GM23248 (cell line): ENCODE results near the gene VAPA.

Source experiments
- EZH2 ChIP-seq: fragments of 200-600 bp; sonication (generic); IDR thresholded peaks from 2 replicates; pipeline ENCODE4 v1.6.1; 2018; ENCODE audit warnings: antibody characterized with exemption, mild to moderate bottlenecking; ENCODE audit not compliant: insufficient read depth, poor library complexity, severe bottlenecking
- EZH2phosphoT487 ChIP-seq: fragments of 200-600 bp; sonication (generic); IDR thresholded peaks from 2 replicates; pipeline ENCODE4 v1.6.1; 2018; ENCODE audit warnings: antibody characterized with exemption, moderate library complexity, mild to moderate bottlenecking, low read depth; ENCODE audit not compliant: insufficient read depth

DNA sequence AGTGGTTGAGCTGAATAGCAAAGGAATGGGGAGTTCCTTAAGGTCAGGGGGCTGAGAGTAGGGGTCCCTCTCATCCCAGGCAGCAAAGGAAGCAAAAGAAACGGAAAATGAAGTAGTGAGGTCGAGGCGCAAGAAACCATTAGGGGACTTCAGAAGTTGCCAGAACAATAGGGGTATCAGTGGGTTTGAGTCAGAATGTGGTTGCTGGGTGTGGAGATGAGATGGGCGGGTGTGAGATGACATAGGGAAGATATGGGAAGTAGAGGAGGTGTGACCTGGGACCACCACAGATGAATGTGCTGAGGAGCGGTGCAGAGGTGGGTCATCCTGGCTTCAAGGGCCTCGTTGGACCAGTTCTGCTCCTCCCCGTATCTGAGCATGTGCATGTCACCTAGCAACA is 13.1 kb upstream of the VAPA start:
- TF ChIP-seq EZH2, result no peak
- TF ChIP-seq EZH2phosphoT487, result no peak
